A673 (cell line): ENCODE data around the gene ORAI3. TPM values are rescaled to one million over a fixed set of nuclear protein-coding genes. Genes with fewer than 3 reads are reported as not detected.

ENCODE experiments used
- BruUV-seq: library from RNA; stranded (reverse); fragments of 400-500 nt; replicated peaks from 2 replicates; lab custom pipeline; 2021; lab: Mats Ljungman, UMichigan
- CTCF ChIA-PET: fragments of 300-600 bp; sonication (Branson Sonifier 250); formaldehyde crosslinking; loops from one replicate; lab custom pipeline; 2022; ENCODE audit warnings: antibody characterized with exemption; lab: Charles Lee
- POLR2A ChIA-PET: fragments of 300-600 bp; sonication (Branson Sonifier 250); formaldehyde crosslinking; loops from one replicate; lab custom pipeline; 2022; ENCODE audit warnings: antibody characterized with exemption; ENCODE audit not compliant: low non-redundant PET; lab: Charles Lee
- DNase-seq: peaks from one replicate; pipeline ENCODE4 v3.0.0-alpha.2; 2015; ENCODE audit warnings: low spot score
- H3K27ac ChIP-seq: fragments of 200-600 bp; sonication (generic); 2 replicates; pipeline ENCODE4 v1.5.1; 2016; ENCODE audit warnings: mixed run types, low read depth, mild to moderate bottlenecking, mixed read lengths, antibody characterized with exemption, low read length; ENCODE audit not compliant: poor library complexity, severe bottlenecking
- H3K27me3 ChIP-seq: fragments of 200-600 bp; sonication (generic); replicated peaks from 2 replicates; pipeline ENCODE4 v1.6.1; 2017; ENCODE audit warnings: mixed run types, low read depth, mild to moderate bottlenecking, mixed read lengths, antibody characterized with exemption, low read length; ENCODE audit not compliant: insufficient read depth, poor library complexity
- H3K36me3 ChIP-seq: fragments of 200-600 bp; sonication (generic); 2 replicates; pipeline ENCODE4 v1.6.1; 2016; ENCODE audit warnings: mixed run types, mild to moderate bottlenecking, mixed read lengths, antibody characterized with exemption, low read length; ENCODE audit not compliant: insufficient read depth, poor library complexity, severe bottlenecking
- H3K4me1 ChIP-seq: fragments of 200-600 bp; sonication (generic); 2 replicates; pipeline ENCODE4 v1.6.1; 2017; ENCODE audit warnings: mixed run types, mild to moderate bottlenecking, mixed read lengths, antibody characterized with exemption, low read length; ENCODE audit not compliant: insufficient read depth, poor library complexity, severe bottlenecking
- H3K4me3 ChIP-seq: fragments of 200-600 bp; sonication (generic); 2 replicates; pipeline ENCODE4 v1.5.1; 2016; ENCODE audit warnings: low read depth, mixed run types, mild to moderate bottlenecking, mixed read lengths, low read length; ENCODE audit not compliant: poor library complexity, severe bottlenecking
- H3K9me3 ChIP-seq: fragments of 200-600 bp; sonication (generic); 2 replicates; pipeline ENCODE4 v1.6.1; 2016; ENCODE audit warnings: mixed run types, low read depth, mild to moderate bottlenecking, mixed read lengths, antibody characterized with exemption, low read length; ENCODE audit not compliant: poor library complexity, severe bottlenecking
- EZH2 ChIP-seq: fragments of 200-600 bp; sonication (generic); IDR thresholded peaks from 2 replicates; pipeline ENCODE4 v1.6.1; 2017; ENCODE audit warnings: borderline replicate concordance, low read depth, mild to moderate bottlenecking, mixed read lengths, antibody characterized with exemption, low read length; ENCODE audit not compliant: poor library complexity, severe bottlenecking
- intact Hi-C: fragments of 100-400 bp; cut with micrococcal nuclease; formaldehyde crosslinking; loops from one replicate; pipeline ENCODE4 v1.10.0; 2022; ENCODE audit not compliant: unreplicated experiment
- total RNA-seq: library from RNA; stranded (reverse); gene quantifications from 2 replicates; pipeline ENCODE4 v1.2.3, GENCODE V29; 2021
- TF ChIP-seq, protein P1 (sequence below): fragments of 300-800, 200-600 bp; sonication (generic); conservative IDR thresholded peaks from 2 replicates; pipeline ENCODE4 v1.5.1; 2017; ENCODE audit warnings: low read depth, mild to moderate bottlenecking, antibody characterized with exemption, low read length, moderate library complexity, mixed read lengths

Gene ORAI3
- total RNA-seq, 1 experiment from 2014 or later = 2.1 TPM

DNA sequence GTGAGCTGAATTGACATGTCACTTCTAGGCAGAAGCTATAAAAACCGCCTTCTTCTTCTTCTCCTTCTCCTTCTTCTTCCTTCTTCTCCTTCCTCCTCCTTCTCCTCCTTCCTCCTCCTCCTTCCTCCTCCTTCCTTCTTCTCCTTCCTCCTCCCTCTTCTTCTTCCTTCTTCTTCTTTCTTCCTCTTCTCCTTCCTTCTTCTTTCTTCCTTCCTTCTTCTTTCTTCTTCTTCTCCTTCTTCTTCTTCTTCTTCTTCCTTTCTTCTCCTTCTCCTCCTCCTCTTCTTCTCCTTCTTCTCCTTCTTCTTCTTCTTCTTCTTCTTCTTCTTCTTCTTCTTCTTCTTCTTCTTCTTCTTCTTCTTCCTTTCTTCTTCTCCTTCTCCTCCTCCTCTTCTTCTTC, 30.3 kb upstream of the ORAI3 start:
- Histone ChIP-seq H3K36me3 (no peaks in the 10 kb centered on the region), H3K9me3 (no peaks in the 10 kb centered on the region), H3K27ac (no peak overlapping the region), H3K27me3 (no peaks in the 10 kb centered on the region), H3K4me3 (no peak overlapping the region), H3K4me1 (peaks cover 3% of the 10 kb centered on the region)
- DNase-seq = no peak
- POLR2A ChIA-PET = interaction anchor here (0.6 kb wide), 1 partner anchor 559 kb away, joined by 3 read pairs; no protein-coding TSS in a partner anchor
- CTCF ChIA-PET = interaction anchor here (0.7 kb wide), 1 partner anchor 221 kb away, joined by 4 read pairs; no protein-coding TSS in a partner anchor
- intact Hi-C loops = no loop called here
- TF ChIP-seq, protein P1, sequence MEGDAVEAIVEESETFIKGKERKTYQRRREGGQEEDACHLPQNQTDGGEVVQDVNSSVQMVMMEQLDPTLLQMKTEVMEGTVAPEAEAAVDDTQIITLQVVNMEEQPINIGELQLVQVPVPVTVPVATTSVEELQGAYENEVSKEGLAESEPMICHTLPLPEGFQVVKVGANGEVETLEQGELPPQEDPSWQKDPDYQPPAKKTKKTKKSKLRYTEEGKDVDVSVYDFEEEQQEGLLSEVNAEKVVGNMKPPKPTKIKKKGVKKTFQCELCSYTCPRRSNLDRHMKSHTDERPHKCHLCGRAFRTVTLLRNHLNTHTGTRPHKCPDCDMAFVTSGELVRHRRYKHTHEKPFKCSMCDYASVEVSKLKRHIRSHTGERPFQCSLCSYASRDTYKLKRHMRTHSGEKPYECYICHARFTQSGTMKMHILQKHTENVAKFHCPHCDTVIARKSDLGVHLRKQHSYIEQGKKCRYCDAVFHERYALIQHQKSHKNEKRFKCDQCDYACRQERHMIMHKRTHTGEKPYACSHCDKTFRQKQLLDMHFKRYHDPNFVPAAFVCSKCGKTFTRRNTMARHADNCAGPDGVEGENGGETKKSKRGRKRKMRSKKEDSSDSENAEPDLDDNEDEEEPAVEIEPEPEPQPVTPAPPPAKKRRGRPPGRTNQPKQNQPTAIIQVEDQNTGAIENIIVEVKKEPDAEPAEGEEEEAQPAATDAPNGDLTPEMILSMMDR = no peak
- no peak for TF ChIP-seq EZH2
- no TSS peak for BruUV-seq

DNA sequence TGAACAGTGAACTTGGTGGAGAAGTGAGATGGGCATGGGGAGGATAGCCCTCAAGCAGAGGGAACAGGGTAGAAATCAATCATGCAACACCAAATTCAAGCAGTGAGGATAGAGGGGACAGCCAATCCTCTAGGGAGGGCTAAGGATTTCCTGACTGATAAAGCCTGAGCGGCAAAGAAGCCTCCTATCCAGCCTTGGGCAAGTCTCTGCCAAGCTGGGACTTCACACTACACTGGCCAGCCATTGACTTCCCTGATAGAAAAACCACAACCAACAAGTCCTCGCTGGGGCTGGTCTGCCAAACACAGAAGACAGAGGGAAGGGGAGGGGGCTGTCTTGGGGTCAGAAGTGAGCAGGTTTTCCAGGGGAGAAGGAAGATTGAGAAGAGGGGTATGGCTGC, 28.0 kb upstream of the ORAI3 start:
- Histone ChIP-seq H3K4me1 (peaks cover 9% of the 10 kb centered on the region), H3K9me3 (no peaks in the 10 kb centered on the region), H3K4me3 (no peak overlapping the region), H3K27ac (no peak overlapping the region), H3K36me3 (no peaks in the 10 kb centered on the region), H3K27me3 (no peaks in the 10 kb centered on the region)
- DNase-seq = no peak
- BruUV-seq = no TSS peak
- ChIA-PET CTCF (interaction anchor here (1.7 kb wide), 1 partner anchor 76 kb away, joined by 6 read pairs; no protein-coding TSS in a partner anchor), POLR2A (no interaction called here)
- no peak for TF ChIP-seq EZH2
- TF ChIP-seq, protein P1 = no peak
- intact Hi-C loops = loop anchor here (1.0 to 5.0 kb wide), 3 partner anchors 77 to 174 kb away; partner anchors contain the start of gene PHKG2

DNA sequence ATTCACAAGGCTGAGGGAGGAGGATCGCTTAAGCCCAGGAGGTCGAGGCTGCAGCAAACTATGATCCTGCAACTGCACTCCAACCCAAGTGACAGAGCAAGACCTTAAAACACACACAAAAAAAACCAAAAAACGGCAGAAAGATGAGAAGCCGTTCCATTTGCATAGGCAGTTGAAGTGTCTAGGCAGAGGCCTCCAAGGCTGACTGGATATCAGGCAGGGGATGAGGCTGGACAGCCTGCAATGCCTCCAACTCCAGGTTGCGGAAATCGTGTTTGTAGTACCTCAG, 27.5 kb upstream of the ORAI3 start:
- intact Hi-C loops = loop anchor here (1.0 to 5.0 kb wide), 3 partner anchors 77 to 174 kb away; partner anchors contain the start of gene PHKG2
- H3K9me3 ChIP-seq = no peaks in the 10 kb centered on the region
- POLR2A ChIA-PET = no interaction called here

More for the DNA sequence above, 27.5 kb upstream of the ORAI3 start:
- BruUV-seq = no TSS peak
- H3K27me3 ChIP-seq = no peaks in the 10 kb centered on the region
- peak overlapping the region; percentile 64 for H3K4me3 ChIP-seq
- DNase-seq = no peak
- no peak overlapping the region for H3K27ac ChIP-seq
- no peak for TF ChIP-seq EZH2
- TF ChIP-seq, protein P1 = no peak
- no peaks in the 10 kb centered on the region for H3K36me3 ChIP-seq
- peaks cover 9% of the 10 kb centered on the region for H3K4me1 ChIP-seq
- CTCF ChIA-PET = interaction anchor here (1.7 kb wide), 1 partner anchor 77 kb away, joined by 6 read pairs; no protein-coding TSS in a partner anchor
